Measurements from ENCODE around the gene KRTAP27-1. TPM values are rescaled to one million over a fixed set of nuclear protein-coding genes. Genes with fewer than 3 reads are reported as not detected.

The KRTAP27-1 gene
- not detected for polyA plus RNA-seq (2013, experiment 1 of 2; ENCODE audit: insufficient read length)
- polyA plus RNA-seq (2013, experiment 2 of 2; ENCODE audit: insufficient read length), result not detected

- no peak for DNase-seq
These were observed at the start of gene KRTAP27-1 for GRCh38 chr21:30337276-30337744. Gene KRTAP27-1, minus strand, starts transcription at chr21:30337694. Its CDS starts 26 bp downstream, at chr21:30337668.

GRCh38 chr21:30382201-30382600 lies 44.7 kb upstream of the KRTAP27-1 start:
- DNase-seq, result no peak

GRCh38 chr21:30372139-30372770 lies 34.8 kb upstream of the KRTAP27-1 start, which contains the start of gene KRTAP13-2:
Gene KRTAP13-2, minus strand, starts transcription at chr21:30372271. Its CDS starts 58 bp downstream, at chr21:30372213.
- no peak for DNase-seq

- DNase-seq, result no peak
These were observed 18.4 kb upstream of the KRTAP27-1 start for GRCh38 chr21:30355906-30356305.

GRCh38 chr21:30354308-30355005 lies 17.0 kb upstream of the KRTAP27-1 start:
- no peak for DNase-seq

- no peak for DNase-seq
These were observed 14.0 kb upstream of the KRTAP27-1 start for GRCh38 chr21:30351534-30351933.

GRCh38 chr21:30349572-30349971 lies 12.1 kb upstream of the KRTAP27-1 start:
- DNase-seq, result no peak

GRCh38 chr21:30348506-30348905 lies 11.0 kb upstream of the KRTAP27-1 start, which contains the start of gene KRTAP23-1:
Gene KRTAP23-1, minus strand, starts transcription at chr21:30348606. Its CDS starts 0 bp downstream, at chr21:30348606.
- DNase-seq, result no peak

- no peak for DNase-seq
These were observed 7.5 kb upstream of the KRTAP27-1 start for GRCh38 chr21:30345014-30345413.

GRCh38 chr21:30340714-30341573 lies 3.5 kb upstream of the KRTAP27-1 start:
- DNase-seq, result peak; percentile 15

GRCh38 chr21:30338717-30339116 lies 1.2 kb upstream of the KRTAP27-1 start:
- DNase-seq, result no peak

- DNase-seq, result no peak
These were observed 278 bp upstream of the KRTAP27-1 start for GRCh38 chr21:30337772-30338171.

- DNase-seq, result peak; percentile 42
These were observed 898 bp downstream of the KRTAP27-1 start for GRCh38 chr21:30336596-30336995.

GRCh38 chr21:30333736-30334135 lies 3.8 kb downstream of the KRTAP27-1 start:
- no peak for DNase-seq

- peak; percentile 10 for DNase-seq
These were observed 4.8 kb downstream of the KRTAP27-1 start for GRCh38 chr21:30332681-30333080.

GRCh38 chr21:30329203-30329875 lies 8.2 kb downstream of the KRTAP27-1 start:
- peak; percentile 13 for DNase-seq

GRCh38 chr21:30326390-30326789 lies 11.1 kb downstream of the KRTAP27-1 start:
- DNase-seq, result no peak

- no peak for DNase-seq
These were observed 17.3 kb downstream of the KRTAP27-1 start, which contains the start of gene KRTAP26-1 for GRCh38 chr21:30320215-30320614. Gene KRTAP26-1, minus strand, starts transcription at chr21:30320315. Its CDS starts 280 bp downstream, at chr21:30320035.

- no peak for DNase-seq
These were observed 21.8 kb downstream of the KRTAP27-1 start for GRCh38 chr21:30315701-30316100.

- no peak for DNase-seq
These were observed 30.6 kb downstream of the KRTAP27-1 start for GRCh38 chr21:30306884-30307283.

GRCh38 chr21:30305136-30305535 lies 32.4 kb downstream of the KRTAP27-1 start:
- no peak for DNase-seq

- DNase-seq, result no peak
These were observed 48.3 kb downstream of the KRTAP27-1 start, which contains the start of gene KRTAP25-1 for GRCh38 chr21:30289215-30289614. Gene KRTAP25-1, minus strand, starts transcription at chr21:30289514. Its CDS starts 24 bp downstream, at chr21:30289490.
